Measurements from ENCODE around the gene NECTIN4. TPM values are rescaled to one million over a fixed set of nuclear protein-coding genes. Genes with fewer than 3 reads are reported as not detected.

NECTIN4 gene
- total and polyA plus RNA-seq, 2 of the 8 experiments (the other 6 are each of a cell fraction or from before 2014, with no cell fraction given): 0.19 to 0.71 TPM

DNA sequence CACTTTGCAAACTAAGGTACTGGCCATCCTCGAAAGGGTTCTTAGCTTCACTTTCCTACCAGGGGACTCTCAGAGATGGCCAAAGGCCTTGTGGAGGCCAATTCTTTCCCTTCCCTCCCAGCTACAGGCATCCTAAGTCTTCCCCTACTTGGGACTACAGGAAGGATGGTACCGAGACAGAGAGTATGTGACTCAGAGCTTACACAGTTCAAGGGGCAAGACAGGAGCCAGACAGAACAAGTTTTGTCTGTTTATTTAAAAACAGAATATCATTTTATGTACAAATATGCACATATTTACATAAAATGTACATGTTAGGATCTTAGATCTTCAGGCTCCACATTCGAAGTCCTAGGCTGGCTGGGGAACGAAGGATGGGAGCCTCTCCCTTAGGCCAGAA lies 18.6 kb downstream of the NECTIN4 start:
- Histone ChIP-seq H2BK120ac (replicated peaks; ENCODE audit: low read depth, low read length) (no peak overlapping the region), H4K5ac (ENCODE audit: insufficient read length, low read depth, low read length) (no peak overlapping the region), H3K23me2 (ENCODE audit: low read depth, low read length) (no peaks in the 10 kb centered on the region), H3K9ac (replicated peaks in 1 of 4; ENCODE audit: extremely low read depth in 1 of 4, low read depth in 3 of 4, low read length in 3 of 4) (no peak overlapping the region), H4K20me1 (replicated peaks in 1 of 2; ENCODE audit: control insufficient read depth in 1 of 2, insufficient read depth in 2 of 2, low read length in 2 of 2) (peaks cover 0 to 3% of the 10 kb centered on the region in 2 experiments), H3K23ac (ENCODE audit: insufficient read length) (no peak overlapping the region), H2AFZ (ENCODE audit: low read length) (no peak overlapping the region), H2AK5ac (ENCODE audit: low read depth, low read length) (no peak overlapping the region), H2BK5ac (ENCODE audit: low read depth, low read length) (no peak overlapping the region), H3K79me1 (ENCODE audit: low read depth, low read length) (no peaks in the 10 kb centered on the region), H3K79me2 (ENCODE audit: control insufficient read depth in 1 of 2, insufficient read depth in 2 of 2, low read length in 2 of 2) (no peaks in the 10 kb centered on the region), H2BK15ac (ENCODE audit: low read length) (no peak overlapping the region), H3K4me1 (replicated peaks in 1 of 4; ENCODE audit: control insufficient read depth in 3 of 4, insufficient read depth in 4 of 4, low read length in 3 of 4) (peaks cover 0 to 8% (median 3%) of the 10 kb centered on the region in 4 experiments; a peak in 3 of 7 replicates), H2BK12ac (ENCODE audit: low read depth, low read length) (no peak overlapping the region), H3K4me2 (ENCODE audit: insufficient read depth in 1 of 2, low read depth in 2 of 2, low read length in 2 of 2) (no peak overlapping the region), H3K4ac (replicated peaks; ENCODE audit: insufficient read length, low read depth, low read length) (no peak overlapping the region), H3K56ac (replicated peaks; ENCODE audit: insufficient read length, low read depth, low read length) (no peak overlapping the region), H3K27ac (ENCODE audit: low read depth, low read length) (no peak overlapping the region), H3K4me3 (ENCODE audit: extremely low read depth in 1 of 4, insufficient read depth in 2 of 4, low read depth in 3 of 4, low read length in 4 of 4) (no peak overlapping the region), H4K8ac (ENCODE audit: extremely low read depth, insufficient read depth, low read length) (no peak overlapping the region), H3K27me3 (replicated peaks in 1 of 4; ENCODE audit: control insufficient read depth in 3 of 4, extremely low read depth in 1 of 4, insufficient read depth in 3 of 4, low read length in 3 of 4) (no peaks in the 10 kb centered on the region), H3K36me3 (ENCODE audit: control insufficient read depth in 2 of 4, insufficient read depth in 4 of 4, low read length in 3 of 4) (no peaks in the 10 kb centered on the region), H3K18ac (ENCODE audit: extremely low read depth, low read length) (no peak overlapping the region), H2BK20ac (ENCODE audit: low read length) (no peak overlapping the region), H3K9me3 (ENCODE audit: insufficient read depth in 2 of 2, low read depth in 1 of 2, low read length in 1 of 2) (no peaks in the 10 kb centered on the region), H3K14ac (ENCODE audit: insufficient read length) (no peak overlapping the region), H4K91ac (replicated peaks; ENCODE audit: insufficient read length, low read length) (no peak overlapping the region)
- POLR2A ChIA-PET (ENCODE audit: partially characterized antibody): interaction anchor here (0.8 to 2.5 kb wide), 6 partner anchors 11 to 159 kb away, joined by 3 to 6 read pairs (median 4); partner anchors contain the start of genes TSTD1 and USF1
- DNase-seq (ENCODE audit: low read depth in 1 of 2, low spot score in 2 of 2) (no peak), FAIRE-seq (no peak)
- CTCF ChIA-PET (ENCODE audit: partially characterized antibody): interaction anchor here (0.6 to 17.8 kb wide), 18 partner anchors 10 to 240 kb away, joined by 3 to 282 read pairs (median 4); partner anchors contain the start of genes KLHDC9, NECTIN4, TSTD1 and USF1
- WGBS, 2 experiments (ENCODE audit: extremely low coverage in 1 of 2, insufficient coverage in 1 of 2, insufficient read length in 1 of 2, insufficient replicate concordance in 2 of 2, low coverage in 1 of 2, low lambda C conversion rate in 2 of 2, missing lambda C conversion rate in 1 of 2): 89% methylated on average over 4 of the region's 4 CpGs; no CpG with 5 or more reads in 1 of the 2 experiments
- TF ChIP-seq, protein P1, sequence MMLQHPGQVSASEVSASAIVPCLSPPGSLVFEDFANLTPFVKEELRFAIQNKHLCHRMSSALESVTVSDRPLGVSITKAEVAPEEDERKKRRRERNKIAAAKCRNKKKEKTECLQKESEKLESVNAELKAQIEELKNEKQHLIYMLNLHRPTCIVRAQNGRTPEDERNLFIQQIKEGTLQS (IDR thresholded peaks at IDR 0.05; ENCODE audit: insufficient read depth, low read depth, low read length): no peak
- TF ChIP-seq CHD1 (IDR thresholded peaks at IDR 0.05; ENCODE audit: low read depth, low read length) (no peak), PHF8 (conservative IDR thresholded peaks at IDR 0.05; ENCODE audit: low read depth, low read length) (no peak), RBBP5 (IDR thresholded peaks at IDR 0.05; ENCODE audit: borderline replicate concordance, low read depth, low read length) (no peak), CEBPB (IDR thresholded peaks at IDR 0.05; ENCODE audit: low read depth, low read length) (no peak), JUND (IDR thresholded peaks at IDR 0.05; ENCODE audit: low read length) (no peak), RAD21 (IDR thresholded peaks at IDR 0.05 in 1 of 2, conservative IDR thresholded peaks at IDR 0.05 in 1 of 2; ENCODE audit: low read depth in 2 of 2, low read length in 2 of 2) (no peak), HDAC6 (IDR thresholded peaks at IDR 0.05; ENCODE audit: low read depth, low read length) (no peak), BACH1 (IDR thresholded peaks at IDR 0.05; ENCODE audit: low read length) (no peak), CTBP2 (IDR thresholded peaks at IDR 0.05; ENCODE audit: borderline replicate concordance, insufficient read depth, insufficient read length, low read length) (no peak)
- TF ChIP-seq, protein P2, sequence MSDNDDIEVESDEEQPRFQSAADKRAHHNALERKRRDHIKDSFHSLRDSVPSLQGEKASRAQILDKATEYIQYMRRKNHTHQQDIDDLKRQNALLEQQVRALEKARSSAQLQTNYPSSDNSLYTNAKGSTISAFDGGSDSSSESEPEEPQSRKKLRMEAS (IDR thresholded peaks at IDR 0.05): no peak
- TF ChIP-seq, protein P3, sequence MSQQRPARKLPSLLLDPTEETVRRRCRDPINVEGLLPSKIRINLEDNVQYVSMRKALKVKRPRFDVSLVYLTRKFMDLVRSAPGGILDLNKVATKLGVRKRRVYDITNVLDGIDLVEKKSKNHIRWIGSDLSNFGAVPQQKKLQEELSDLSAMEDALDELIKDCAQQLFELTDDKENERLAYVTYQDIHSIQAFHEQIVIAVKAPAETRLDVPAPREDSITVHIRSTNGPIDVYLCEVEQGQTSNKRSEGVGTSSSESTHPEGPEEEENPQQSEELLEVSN (IDR thresholded peaks at IDR 0.05): no peak
